ENCODE measurements around the gene GPC5.
"Not testable (repeated sequence)": the region's sequence is repeated elsewhere in the genome, so short reads cannot be mapped to it uniquely, and the experiment has no call there.

GPC5 gene

GRCh38 chr13:91398413-91399188 lies at the start of gene GPC5:
TSS of gene GPC5 (plus strand) at chr13:91398621.
- no peak for DNase-seq

GRCh38 chr13:91348906-91349435 lies 49.5 kb upstream of the GPC5 start:
- DNase-seq: peak; percentile 70

- DNase-seq: no peak
These were observed 48.2 kb upstream of the GPC5 start for GRCh38 chr13:91349992-91350911.

GRCh38 chr13:91351123-91351522 lies 47.3 kb upstream of the GPC5 start:
- DNase-seq: no peak

GRCh38 chr13:91351980-91352379 lies 46.4 kb upstream of the GPC5 start:
- no peak for DNase-seq

GRCh38 chr13:91352891-91353290 lies 45.5 kb upstream of the GPC5 start:
- DNase-seq: not testable (repeated sequence)

GRCh38 chr13:91353494-91353893 lies 44.9 kb upstream of the GPC5 start:
- no peak for DNase-seq

- DNase-seq: no peak
These were observed 43.2 kb upstream of the GPC5 start for GRCh38 chr13:91355099-91355825.

GRCh38 chr13:91355826-91356710 lies 42.4 kb upstream of the GPC5 start:
- DNase-seq: no peak

- no peak for DNase-seq
These were observed 41.4 kb upstream of the GPC5 start for GRCh38 chr13:91356919-91357612.

- no peak for DNase-seq
These were observed 40.6 kb upstream of the GPC5 start for GRCh38 chr13:91357613-91358386.

- no peak for DNase-seq
These were observed 40.0 kb upstream of the GPC5 start for GRCh38 chr13:91358387-91358782.

- DNase-seq: no peak
These were observed 39.3 kb upstream of the GPC5 start for GRCh38 chr13:91359111-91359510.

- DNase-seq: no peak
These were observed 38.8 kb upstream of the GPC5 start for GRCh38 chr13:91359631-91360030.

GRCh38 chr13:91360246-91360751 lies 38.1 kb upstream of the GPC5 start:
- no peak for DNase-seq

GRCh38 chr13:91361755-91362271 lies 36.6 kb upstream of the GPC5 start:
- no peak for DNase-seq

- DNase-seq: no peak
These were observed 35.5 kb upstream of the GPC5 start for GRCh38 chr13:91362908-91363307.

- no peak for DNase-seq
These were observed 30.3 kb upstream of the GPC5 start for GRCh38 chr13:91368101-91368500.

- no peak for DNase-seq
These were observed 29.6 kb upstream of the GPC5 start for GRCh38 chr13:91368676-91369440.
